CD4-positive, alpha-beta T cell treated with Interleukin-15 for 1 hour (primary cell): ENCODE results near the gene TRH.
"Not testable (repeated sequence)": the region's sequence is repeated elsewhere in the genome, so short reads cannot be mapped to it uniquely, and the experiment has no call there.

Experiments used
- DNase-seq: peaks from one replicate; pipeline ENCODE4 v3.0.0-alpha.2; 2020

The TRH gene

DNA sequence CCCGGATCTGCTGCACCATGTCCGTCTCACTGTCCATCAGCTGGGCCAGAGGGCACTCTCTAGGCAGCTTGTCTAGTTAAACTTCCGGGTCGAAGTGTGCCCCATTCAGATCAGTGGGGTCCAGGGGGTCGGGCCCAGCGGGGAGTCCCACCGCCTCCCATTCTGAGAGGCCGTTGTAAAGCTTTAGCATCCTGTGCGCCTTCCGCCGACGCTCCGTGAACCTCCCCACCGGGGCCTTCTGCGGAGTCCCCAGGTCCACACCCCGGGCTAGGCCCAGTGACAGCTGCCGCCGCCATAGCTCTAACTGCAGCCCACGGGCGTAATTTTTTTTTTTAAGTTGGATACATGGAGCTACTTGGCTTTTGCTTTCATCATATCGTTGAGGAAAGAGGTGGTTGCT, 38.7 kb downstream of the TRH start:
- not testable (repeated sequence) for DNase-seq

DNA sequence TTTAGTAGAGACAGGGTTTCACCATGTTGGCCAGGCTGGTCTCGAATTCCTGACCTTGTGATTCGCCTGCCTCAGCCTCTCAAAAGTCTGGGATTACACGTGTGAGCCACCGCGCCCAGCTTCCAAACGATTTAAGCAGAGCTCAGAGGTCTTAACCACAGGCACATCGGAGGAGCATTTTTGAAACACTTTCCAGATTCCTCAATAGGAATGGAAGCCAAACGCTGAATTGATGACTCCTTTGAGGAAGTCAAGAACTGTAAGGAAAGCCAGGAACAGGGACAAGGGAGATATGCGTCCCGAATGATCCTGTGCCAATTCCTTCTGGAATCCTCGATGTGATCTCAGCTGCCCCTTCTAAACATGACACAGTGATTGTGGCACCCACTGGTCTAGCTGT, 40.0 kb downstream of the TRH start:
- DNase-seq: no peak

DNA sequence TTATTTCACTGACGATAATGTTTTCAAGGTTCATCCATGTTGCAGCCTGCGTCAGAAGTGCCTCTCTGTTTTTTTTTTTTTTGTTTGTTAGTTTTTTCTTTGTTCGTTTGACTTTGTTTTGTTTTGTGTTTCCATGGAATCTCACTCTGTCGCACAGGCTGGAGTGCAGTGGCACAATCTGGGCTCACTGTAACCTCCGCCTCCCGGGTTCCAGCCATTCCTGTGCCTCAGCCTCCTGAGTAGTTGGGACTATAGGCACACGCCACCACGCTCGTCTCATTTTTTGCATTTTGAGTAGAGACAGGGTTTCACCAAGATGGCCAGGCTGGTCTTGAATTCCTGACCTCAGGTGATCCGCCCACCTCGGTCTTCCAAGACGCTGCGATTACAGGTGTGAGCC, 43.1 kb downstream of the TRH start:
- not testable (repeated sequence) for DNase-seq

DNA sequence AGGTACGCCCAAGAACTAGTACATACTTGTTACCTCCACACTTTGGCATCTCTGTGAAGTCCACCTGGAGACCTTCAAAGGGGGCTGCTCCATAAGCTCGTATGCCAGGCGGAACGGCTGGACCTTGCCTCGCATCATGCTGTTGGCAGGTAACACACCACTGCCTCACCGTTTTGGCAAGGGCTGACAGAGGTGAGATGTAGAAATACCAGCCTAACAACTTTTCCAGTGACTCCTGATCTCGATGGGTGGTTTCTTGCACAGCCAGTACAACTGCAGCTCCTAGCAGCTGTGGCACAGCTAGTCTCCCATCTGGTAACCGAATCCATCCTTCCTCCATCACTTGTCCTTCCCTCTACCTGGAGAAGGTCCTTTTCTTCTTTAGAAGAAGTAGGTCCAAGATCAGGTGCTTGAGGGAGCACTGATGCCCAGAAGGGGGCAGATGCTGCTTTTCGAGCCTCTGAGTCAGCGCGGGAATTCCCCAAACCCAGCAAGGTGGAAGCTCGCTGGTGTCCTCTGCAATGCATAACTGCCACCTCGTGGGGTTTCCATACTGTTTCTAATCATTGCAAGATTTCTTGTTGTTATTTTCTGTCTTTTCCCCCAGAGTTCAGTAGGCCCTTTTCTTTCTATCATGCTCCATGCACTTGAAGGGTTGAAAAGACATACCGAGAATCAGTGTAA, 51.8 kb downstream of the TRH start:
- not testable (repeated sequence) for DNase-seq

DNA sequence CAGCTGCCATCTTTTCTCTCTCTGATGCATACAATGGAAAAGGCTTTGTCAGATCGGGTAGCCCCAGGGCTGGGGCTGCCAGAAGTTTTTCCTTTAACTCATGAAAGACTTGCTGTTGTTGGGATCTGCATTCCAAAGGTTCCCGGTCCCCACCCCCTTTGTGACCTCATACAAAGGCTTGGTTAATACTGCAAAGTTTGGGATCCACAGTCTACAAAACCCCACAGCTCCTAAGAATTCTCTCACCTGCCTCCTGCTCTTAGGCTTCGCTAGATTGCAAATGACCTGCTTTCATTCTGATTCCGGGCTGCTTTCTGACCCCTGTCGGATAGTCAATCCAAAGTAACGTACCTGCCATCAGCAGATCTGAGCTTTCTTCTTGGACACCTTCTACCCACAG, 52.9 kb downstream of the TRH start:
- DNase-seq: not testable (repeated sequence)
